ENCODE data around the gene MSANTD1. TPM values are rescaled to one million over a fixed set of nuclear protein-coding genes. Genes with fewer than 3 reads are reported as not detected.

Gene MSANTD1
- total RNA-seq, 1 experiment from 2014 or later = 0.77 TPM

- ATAC-seq (no peak), DNase-seq (no peak)
- no TSS peak for BruUV-seq (replicated peaks)
- Histone ChIP-seq H3K4me3 (ENCODE audit: low read length) (no peak overlapping the region), H3K36me3 (ENCODE audit: low read depth, low read length) (no peaks in the 10 kb centered on the region), H3K79me2 (ENCODE audit: low read length) (no peaks in the 10 kb centered on the region), H4K20me1 (ENCODE audit: low read length) (no peaks in the 10 kb centered on the region), H3K9me2 (replicated peaks; ENCODE audit: low read length) (no peaks in the 10 kb centered on the region), H3K4me2 (ENCODE audit: low read length) (no peak overlapping the region), H3K9ac (ENCODE audit: low read length) (no peak overlapping the region), H2AFZ (ENCODE audit: low read length) (no peak overlapping the region), H3K27ac (ENCODE audit: low read length) (no peak overlapping the region), H3K9me3 (ENCODE audit: low read length) (no peaks in the 10 kb centered on the region), H3K4me1 (ENCODE audit: insufficient read depth, low read length) (no peaks in the 10 kb centered on the region), H3F3A (ENCODE audit: low read length, unreplicated experiment) (no peaks in the 10 kb centered on the region), H3K27me3 (ENCODE audit: low read length) (no peaks in the 10 kb centered on the region)
- no peak for TF ChIP-seq EZH2 (IDR thresholded peaks at IDR 0.05; ENCODE audit: low read length, unreplicated experiment)
- TF ChIP-seq EZH2phosphoT487 (IDR thresholded peaks at IDR 0.05; ENCODE audit: borderline replicate concordance, low read length) = no peak
- no peak for TF ChIP-seq CTCF (conservative IDR thresholded peaks at IDR 0.05; ENCODE audit: low read depth, low read length)
- intact Hi-C loops (cut with micrococcal nuclease) = no loop called here
- CTCF ChIA-PET = no interaction called here
- POLR2A ChIA-PET (ENCODE audit: unreplicated experiment) = no interaction called here
Observed at GRCh38 chr4:3248178-3248480, 830 bp upstream of the MSANTD1 start.

GRCh38 chr4:3249711-3250437 lies 915 bp downstream of the MSANTD1 start:
- DNase-seq = no peak
- Histone ChIP-seq H3K9me2 (replicated peaks; ENCODE audit: low read length) (no peaks in the 10 kb centered on the region), H3F3A (ENCODE audit: low read length, unreplicated experiment) (no peaks in the 10 kb centered on the region), H2AFZ (ENCODE audit: low read length) (no peak overlapping the region), H3K79me2 (ENCODE audit: low read length) (no peaks in the 10 kb centered on the region), H3K27me3 (ENCODE audit: low read length) (no peaks in the 10 kb centered on the region), H3K36me3 (ENCODE audit: low read depth, low read length) (no peaks in the 10 kb centered on the region), H3K4me3 (ENCODE audit: low read length) (no peak overlapping the region), H3K27ac (ENCODE audit: low read length) (no peak overlapping the region), H3K9ac (ENCODE audit: low read length) (no peak overlapping the region), H3K9me3 (ENCODE audit: low read length) (no peaks in the 10 kb centered on the region), H3K4me1 (ENCODE audit: insufficient read depth, low read length) (no peaks in the 10 kb centered on the region), H3K4me2 (ENCODE audit: low read length) (no peak overlapping the region), H4K20me1 (ENCODE audit: low read length) (no peaks in the 10 kb centered on the region)
- TF ChIP-seq EZH2phosphoT487 (IDR thresholded peaks at IDR 0.05; ENCODE audit: borderline replicate concordance, low read length) (no peak), EZH2 (IDR thresholded peaks at IDR 0.05; ENCODE audit: low read length, unreplicated experiment) (no peak), CTCF (conservative IDR thresholded peaks at IDR 0.05; ENCODE audit: low read depth, low read length) (no peak)
- BruUV-seq (replicated peaks) = no TSS peak
- ChIA-PET POLR2A (ENCODE audit: unreplicated experiment) (no interaction called here), CTCF (no interaction called here)
- ATAC-seq = no peak
- intact Hi-C loops (cut with micrococcal nuclease) = no loop called here

DNA sequence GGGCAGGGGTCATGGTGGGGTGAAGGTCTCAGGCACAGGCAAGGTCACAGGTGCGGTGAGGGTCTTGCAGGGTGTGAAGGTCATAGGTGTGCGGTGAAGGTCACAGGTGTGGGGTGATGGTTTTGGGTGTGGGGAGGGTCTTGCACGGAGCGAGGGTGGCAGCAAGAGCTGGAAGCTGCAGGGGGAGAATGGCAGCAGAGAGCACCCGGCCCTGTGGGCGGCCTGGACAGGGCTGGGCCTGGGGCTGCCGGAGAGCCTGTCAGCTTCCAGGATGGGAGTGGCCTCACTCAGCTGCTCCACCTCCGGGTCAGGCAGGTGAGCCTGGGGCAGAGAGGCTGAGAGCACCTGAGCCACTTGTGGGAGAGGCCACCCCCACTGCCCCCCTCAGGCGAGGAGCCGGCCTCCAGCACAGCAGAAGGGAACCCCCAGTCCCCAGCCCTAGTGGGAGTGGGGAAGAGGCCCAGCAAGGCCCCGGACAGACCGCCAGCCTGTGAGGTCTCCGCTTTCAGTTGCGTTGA lies 1.5 kb downstream of the MSANTD1 start:
- ChIA-PET CTCF (no interaction called here), POLR2A (ENCODE audit: unreplicated experiment) (no interaction called here)
- Histone ChIP-seq H3K27ac (ENCODE audit: low read length) (no peak overlapping the region), H3K36me3 (ENCODE audit: low read depth, low read length) (no peaks in the 10 kb centered on the region), H3K9me3 (ENCODE audit: low read length) (no peaks in the 10 kb centered on the region), H2AFZ (ENCODE audit: low read length) (no peak overlapping the region), H3F3A (ENCODE audit: low read length, unreplicated experiment) (no peaks in the 10 kb centered on the region), H3K79me2 (ENCODE audit: low read length) (no peaks in the 10 kb centered on the region), H3K4me3 (ENCODE audit: low read length) (no peak overlapping the region), H3K27me3 (ENCODE audit: low read length) (no peaks in the 10 kb centered on the region), H3K9me2 (replicated peaks; ENCODE audit: low read length) (no peaks in the 10 kb centered on the region), H3K9ac (ENCODE audit: low read length) (no peak overlapping the region), H4K20me1 (ENCODE audit: low read length) (no peaks in the 10 kb centered on the region), H3K4me2 (ENCODE audit: low read length) (no peak overlapping the region), H3K4me1 (ENCODE audit: insufficient read depth, low read length) (no peaks in the 10 kb centered on the region)
- intact Hi-C loops (cut with micrococcal nuclease) = no loop called here
- ATAC-seq = no peak
- BruUV-seq (replicated peaks) = no TSS peak
- DNase-seq = no peak
- TF ChIP-seq CTCF (conservative IDR thresholded peaks at IDR 0.05; ENCODE audit: low read depth, low read length) (no peak), EZH2phosphoT487 (IDR thresholded peaks at IDR 0.05; ENCODE audit: borderline replicate concordance, low read length) (no peak), EZH2 (IDR thresholded peaks at IDR 0.05; ENCODE audit: low read length, unreplicated experiment) (no peak)

Measured in PC-3 (cell line).